ENCODE results near the gene CDKN2B.
"Not testable (repeated sequence)": the region's sequence is repeated elsewhere in the genome, so short reads cannot be mapped to it uniquely, and the experiment has no call there.

CDKN2B gene, protein sequence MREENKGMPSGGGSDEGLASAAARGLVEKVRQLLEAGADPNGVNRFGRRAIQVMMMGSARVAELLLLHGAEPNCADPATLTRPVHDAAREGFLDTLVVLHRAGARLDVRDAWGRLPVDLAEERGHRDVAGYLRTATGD

GRCh38 chr9:22008717-22009505 is at the start of gene CDKN2B:
Gene CDKN2B, minus strand, starts transcription at chr9:22009305. Its CDS starts 352 bp downstream, at chr9:22008953.
- DNase-seq (ENCODE audit: extremely low read depth in 1 of 2, low read depth in 1 of 2): peak; percentile 57 to 64

DNA sequence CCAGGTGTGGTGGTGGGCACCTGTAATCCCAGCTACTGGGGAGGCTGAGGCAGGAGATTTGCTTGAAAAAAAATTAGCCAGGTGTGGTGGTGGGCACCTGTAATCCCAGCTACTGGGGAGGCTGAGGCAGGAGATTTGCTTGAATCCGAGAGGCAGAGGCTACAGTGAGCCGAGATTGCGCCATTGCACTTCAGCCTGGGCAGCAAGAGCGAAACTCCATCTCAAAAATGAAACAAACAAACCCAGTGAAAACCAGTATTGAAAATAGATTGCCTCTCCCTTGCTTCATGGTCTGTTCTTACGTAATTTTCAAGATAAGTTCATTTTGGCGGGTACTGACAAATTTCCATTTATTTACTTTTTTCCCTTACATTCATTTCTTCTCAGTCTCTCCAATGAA is 48.9 kb upstream of the CDKN2B start:
- DNase-seq (ENCODE audit: extremely low read depth in 1 of 2, low read depth in 1 of 2): not testable (repeated sequence)

DNA sequence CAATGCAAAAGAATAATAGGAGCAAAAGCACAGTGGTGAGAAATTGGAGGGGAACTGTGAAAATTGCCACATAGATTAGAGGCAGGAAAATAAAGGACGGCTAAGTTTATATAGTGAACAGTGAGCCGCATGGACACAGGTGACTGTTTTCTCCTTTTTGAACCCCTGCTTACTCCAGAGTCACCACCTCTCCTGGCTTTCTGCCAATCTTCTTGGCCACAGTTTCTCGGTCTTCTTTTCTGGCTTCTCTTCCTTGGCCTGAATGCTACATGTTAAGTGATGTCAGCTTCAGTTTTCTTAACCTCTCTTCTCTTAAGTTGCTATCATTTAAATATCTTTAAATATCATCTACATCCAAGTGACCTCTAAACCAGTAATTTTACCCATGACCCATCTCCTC is 47.3 kb upstream of the CDKN2B start:
- no peak for DNase-seq (ENCODE audit: extremely low read depth in 1 of 2, low read depth in 1 of 2)

- DNase-seq (ENCODE audit: extremely low read depth in 1 of 2, low read depth in 1 of 2): no peak
These were observed 46.0 kb upstream of the CDKN2B start for GRCh38 chr9:22055090-22055489.

DNA sequence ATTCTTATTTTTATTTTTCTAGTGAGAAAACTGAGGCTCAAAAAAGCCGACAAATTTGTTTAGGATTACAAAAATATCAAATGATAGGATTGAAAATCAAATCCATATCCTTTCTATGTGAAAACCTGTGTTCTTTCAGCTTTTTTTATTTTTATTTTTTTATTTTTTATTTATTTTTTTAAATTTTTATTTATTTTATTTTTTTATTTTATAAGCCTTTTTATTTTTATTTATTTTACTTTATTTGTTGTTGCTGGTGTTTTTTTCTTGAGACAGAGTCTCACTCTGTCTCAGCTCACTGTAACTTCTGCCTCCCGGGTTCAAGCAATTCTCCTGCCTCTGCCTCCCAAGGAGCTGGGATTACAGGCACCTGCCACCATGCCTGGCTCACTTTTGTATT is 45.4 kb upstream of the CDKN2B start:
- no peak for DNase-seq (ENCODE audit: extremely low read depth in 1 of 2, low read depth in 1 of 2)

GRCh38 chr9:22054076-22054475 is 45.0 kb upstream of the CDKN2B start:
- no peak for DNase-seq (ENCODE audit: extremely low read depth in 1 of 2, low read depth in 1 of 2)

GRCh38 chr9:22053178-22053577 is 44.1 kb upstream of the CDKN2B start:
- DNase-seq (ENCODE audit: extremely low read depth in 1 of 2, low read depth in 1 of 2): no peak

GRCh38 chr9:22052376-22052945 is 43.4 kb upstream of the CDKN2B start:
- peak in 1 of 2 donors; percentile 11 for DNase-seq (ENCODE audit: extremely low read depth in 1 of 2, low read depth in 1 of 2)

GRCh38 chr9:22050924-22051323 is 41.8 kb upstream of the CDKN2B start:
- no peak for DNase-seq (ENCODE audit: extremely low read depth in 1 of 2, low read depth in 1 of 2)

GRCh38 chr9:22049411-22049810 is 40.3 kb upstream of the CDKN2B start:
- no peak for DNase-seq (ENCODE audit: extremely low read depth in 1 of 2, low read depth in 1 of 2)

DNA sequence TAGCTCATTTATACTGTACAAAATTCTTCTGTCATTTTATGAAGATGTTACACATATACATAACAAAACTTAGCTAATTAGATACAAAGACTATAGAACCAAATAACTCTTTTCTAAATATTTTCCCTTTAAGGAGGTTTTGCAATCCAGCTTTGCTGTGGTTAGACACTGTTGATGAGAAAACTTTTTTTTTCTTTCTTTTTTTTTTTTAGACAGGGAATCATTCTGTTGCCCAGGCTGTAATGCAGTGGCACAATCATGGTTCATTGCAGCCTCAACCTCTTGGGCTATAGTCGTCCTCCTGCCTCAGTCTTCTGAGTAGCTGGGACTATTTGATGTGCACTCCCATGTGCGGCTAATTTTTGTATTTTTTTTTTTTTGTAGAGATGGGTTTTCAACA is 38.5 kb upstream of the CDKN2B start:
- no peak for DNase-seq (ENCODE audit: extremely low read depth in 1 of 2, low read depth in 1 of 2)

GRCh38 chr9:22046243-22046885 is 37.3 kb upstream of the CDKN2B start:
- DNase-seq (ENCODE audit: extremely low read depth in 1 of 2, low read depth in 1 of 2): no peak

DNA sequence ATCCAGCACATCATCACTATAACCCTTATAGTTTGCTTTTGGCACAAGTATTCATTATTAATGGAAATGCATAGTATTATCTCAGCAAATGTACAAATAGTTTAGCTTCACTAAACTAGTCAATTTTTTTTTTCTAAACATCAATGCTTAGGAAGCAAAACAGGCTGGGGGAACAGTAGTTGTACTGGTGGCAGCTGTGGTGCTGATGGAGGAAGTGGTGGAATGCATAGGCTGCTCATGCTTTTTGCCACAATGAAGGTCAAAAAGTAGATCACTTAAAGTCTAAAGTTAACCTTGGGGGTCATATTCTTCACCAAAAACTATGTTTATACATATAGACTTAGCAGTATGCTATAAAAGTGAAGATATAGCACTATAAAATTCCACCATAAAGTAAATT is 36.3 kb upstream of the CDKN2B start:
- no peak for DNase-seq (ENCODE audit: extremely low read depth in 1 of 2, low read depth in 1 of 2)

DNA sequence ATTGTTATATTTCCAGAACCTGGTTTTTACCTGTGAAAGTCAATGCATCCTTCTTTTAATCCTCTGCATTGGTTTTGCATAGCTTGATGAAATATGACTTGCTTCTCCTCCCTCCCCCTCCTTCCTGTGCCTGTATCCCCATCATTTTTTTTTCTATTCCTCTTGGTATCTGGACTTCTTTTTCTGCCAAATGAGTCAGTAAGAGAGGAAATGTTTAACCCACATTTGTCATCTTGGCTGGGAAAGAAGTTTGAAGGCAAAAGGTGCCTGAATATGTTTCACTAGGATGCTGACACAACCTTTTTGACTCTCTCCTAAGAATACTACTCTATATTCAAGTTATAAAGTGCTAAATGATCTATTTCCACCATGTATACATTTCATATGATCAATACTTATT is 35.5 kb upstream of the CDKN2B start:
- no peak for DNase-seq (ENCODE audit: extremely low read depth in 1 of 2, low read depth in 1 of 2)

DNA sequence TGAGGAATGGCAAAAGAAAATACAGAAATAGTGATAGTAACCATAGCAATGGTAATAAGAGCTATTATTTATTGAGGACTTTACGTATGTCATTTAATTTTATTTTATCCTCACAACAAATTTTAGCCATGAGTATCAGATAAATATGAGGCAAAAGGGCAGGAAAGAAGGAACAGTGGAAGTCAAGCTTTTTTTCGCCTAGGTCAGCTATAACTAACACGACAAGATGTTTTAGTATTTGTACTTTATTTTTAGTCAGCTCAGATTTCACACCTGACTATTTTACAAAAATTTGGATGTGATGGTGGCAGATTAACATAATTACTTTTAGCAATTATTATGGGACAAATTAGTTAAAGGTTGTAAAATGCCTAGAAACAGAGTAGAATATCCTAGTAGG is 34.8 kb upstream of the CDKN2B start:
- no peak for DNase-seq (ENCODE audit: extremely low read depth in 1 of 2, low read depth in 1 of 2)

- no peak for DNase-seq (ENCODE audit: extremely low read depth in 1 of 2, low read depth in 1 of 2)
These were observed 32.7 kb upstream of the CDKN2B start for GRCh38 chr9:22041775-22042174.

GRCh38 chr9:22041344-22041743 is 32.2 kb upstream of the CDKN2B start:
- DNase-seq (ENCODE audit: extremely low read depth in 1 of 2, low read depth in 1 of 2): no peak

DNA sequence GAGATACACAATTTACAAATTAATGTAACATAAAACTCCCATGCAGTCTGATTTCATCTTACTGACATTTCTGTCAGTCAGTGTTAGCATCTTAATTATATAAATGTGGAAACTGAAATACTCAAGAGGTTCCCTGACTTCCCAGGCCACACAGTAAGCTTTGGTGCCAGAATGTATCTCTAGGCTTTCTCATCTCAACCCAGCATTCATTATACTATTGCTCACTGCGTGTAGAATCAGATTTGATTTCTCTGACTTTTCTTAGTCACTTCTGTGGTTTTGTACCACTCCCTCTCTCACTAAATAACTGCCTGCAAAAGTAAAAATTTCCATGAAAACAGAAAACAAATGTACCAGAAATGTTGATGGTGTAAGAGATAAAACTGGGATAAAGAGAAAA is 31.7 kb upstream of the CDKN2B start:
- no peak for DNase-seq (ENCODE audit: extremely low read depth in 1 of 2, low read depth in 1 of 2)

DNA sequence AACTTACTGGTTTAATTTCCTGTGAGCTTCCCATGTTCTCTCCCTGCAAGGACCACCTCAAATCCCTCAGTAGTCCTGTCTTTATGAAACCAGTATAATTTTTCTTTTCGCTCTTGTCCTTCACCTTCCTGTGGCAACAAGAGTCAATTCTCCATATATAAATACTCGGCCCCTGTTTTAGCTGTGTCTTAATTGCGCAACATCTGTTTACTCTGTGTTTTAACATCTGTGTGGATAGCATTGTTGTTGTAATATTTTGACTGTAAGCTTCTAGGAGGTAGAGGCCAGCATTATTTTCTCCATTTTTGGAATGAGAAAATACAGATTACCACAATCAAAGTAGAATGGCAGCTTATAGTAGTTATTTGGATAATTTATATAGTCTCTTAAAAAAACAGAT is 30.2 kb upstream of the CDKN2B start:
- no peak for DNase-seq (ENCODE audit: extremely low read depth in 1 of 2, low read depth in 1 of 2)

DNA sequence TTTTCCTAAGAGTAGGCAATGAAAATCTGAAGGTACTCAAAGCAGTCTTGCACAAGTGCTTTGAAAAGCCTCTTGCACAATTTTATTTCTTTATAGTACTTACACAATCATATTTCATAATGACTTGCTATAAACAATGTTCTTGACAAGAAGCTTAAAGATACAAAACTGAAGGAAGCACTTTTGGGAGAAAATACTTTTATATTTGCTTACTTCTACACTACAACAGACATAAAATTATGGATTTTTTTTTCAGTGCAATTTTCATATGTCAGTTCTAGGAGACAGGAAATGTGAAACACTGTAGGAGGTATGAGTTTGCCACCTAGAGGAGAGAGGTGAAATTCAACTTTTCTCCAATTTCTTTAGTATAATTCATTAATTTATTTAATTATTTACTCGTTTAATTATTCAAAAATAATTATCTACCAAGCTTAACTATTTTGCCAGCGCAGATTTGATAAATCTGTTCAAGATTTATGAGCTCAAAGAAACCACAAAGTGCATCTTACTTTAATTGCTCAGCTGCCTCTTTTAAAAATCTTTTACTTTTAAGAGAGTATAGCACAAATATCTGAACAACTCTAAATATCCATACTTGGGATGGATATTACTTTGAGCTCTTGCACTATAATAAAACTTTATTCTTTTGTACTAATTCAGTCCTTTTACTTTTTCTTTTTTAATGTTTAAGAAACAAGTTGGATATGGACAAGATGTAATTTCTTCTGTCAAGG is 29.0 kb upstream of the CDKN2B start:
- no peak for DNase-seq (ENCODE audit: extremely low read depth in 1 of 2, low read depth in 1 of 2)
